Measurements from ENCODE around the gene NDUFB7.
"Not testable (repeated sequence)": the region's sequence is repeated elsewhere in the genome, so short reads cannot be mapped to it uniquely, and the experiment has no call there.

Gene NDUFB7

GRCh38 chr19:14571695-14572490 lies at the start of gene NDUFB7:
TSS of gene NDUFB7 (minus strand) at chr19:14572066. CDS start at chr19:14572000, 66 bp downstream.
- H3K9me3 Mint-ChIP-seq: no peaks in the 10 kb centered on the region
- H3K4me3 Mint-ChIP-seq: peak within 1 kb of the TSS; percentile 96 to 97 (median 97)
- H3K4me1 Mint-ChIP-seq: peaks cover 23% of the 10 kb centered on the region
- peaks cover 17% of the 10 kb centered on the region for H3K36me3 Mint-ChIP-seq (ENCODE audit: low read depth)
- H3K27ac Mint-ChIP-seq: peak within 1 kb of the TSS in 2 of 3 experiments; percentile 85 to 86
- H3K27me3 Mint-ChIP-seq (ENCODE audit: low read depth): no peaks in the 10 kb centered on the region
- TF ChIP-seq CTCF (IDR thresholded peaks at IDR 0.05; ENCODE audit: unreplicated experiment in 3 of 3): peak; percentile 67 to 69 (median 68)

DNA sequence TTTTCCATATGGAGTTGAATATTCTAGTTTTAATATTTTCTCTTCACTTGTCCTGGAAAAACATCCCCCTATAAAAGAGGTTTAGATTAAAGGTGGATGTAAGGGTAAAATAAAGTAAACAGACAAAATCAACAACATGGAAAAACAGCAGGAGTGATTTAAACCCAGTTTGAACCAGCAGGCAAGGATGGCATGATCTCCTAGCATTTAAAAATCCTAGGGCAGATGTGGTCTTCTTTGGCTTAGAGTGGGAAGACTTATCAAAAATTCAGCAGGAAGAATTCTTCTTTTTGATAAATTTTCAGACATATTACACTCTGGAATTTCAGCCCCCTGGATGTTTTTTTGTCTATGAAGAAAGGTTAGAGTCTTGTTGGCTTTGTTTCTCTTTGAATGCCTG lies 47.5 kb upstream of the NDUFB7 start:
- Mint-ChIP-seq H3K27ac (no peak overlapping the region), H3K36me3 (ENCODE audit: low read depth) (no peaks in the 10 kb centered on the region), H3K4me1 (no peaks in the 10 kb centered on the region), H3K27me3 (ENCODE audit: low read depth) (peaks cover 2% of the 10 kb centered on the region), H3K4me3 (no peak overlapping the region), H3K9me3 (peaks cover 22% of the 10 kb centered on the region)
- TF ChIP-seq CTCF (IDR thresholded peaks at IDR 0.05; ENCODE audit: unreplicated experiment in 3 of 3): no peak

- Mint-ChIP-seq H3K9me3 (peaks cover 26% of the 10 kb centered on the region), H3K4me3 (no peak overlapping the region), H3K27me3 (ENCODE audit: low read depth) (peaks cover 5% of the 10 kb centered on the region), H3K4me1 (no peaks in the 10 kb centered on the region), H3K27ac (no peak overlapping the region), H3K36me3 (ENCODE audit: low read depth) (no peaks in the 10 kb centered on the region)
- TF ChIP-seq CTCF (IDR thresholded peaks at IDR 0.05; ENCODE audit: unreplicated experiment in 3 of 3): no peak
These were observed 44.5 kb upstream of the NDUFB7 start for GRCh38 chr19:14616407-14616806.

DNA sequence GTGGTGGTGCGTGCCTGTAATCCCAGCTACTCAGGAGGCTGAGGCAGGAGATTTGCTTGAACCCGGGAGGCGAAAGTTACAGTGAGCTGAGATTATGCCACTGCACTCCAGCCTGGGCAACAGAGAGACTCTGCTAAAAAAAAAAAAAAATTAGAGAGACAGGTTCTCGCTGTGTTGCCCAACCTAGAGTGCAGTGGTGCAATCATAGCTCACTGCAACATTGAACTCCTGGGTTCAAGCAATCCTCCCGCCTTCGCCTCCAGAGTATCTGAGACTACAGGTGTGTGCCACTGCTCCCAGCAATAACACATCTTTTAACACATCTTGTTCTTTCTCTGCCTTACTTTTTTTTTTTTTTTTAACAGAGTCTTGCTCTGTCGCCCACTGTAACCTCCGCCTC lies 43.8 kb upstream of the NDUFB7 start:
- no peak for TF ChIP-seq CTCF (IDR thresholded peaks at IDR 0.05; ENCODE audit: unreplicated experiment in 3 of 3)
- no peak overlapping the region for H3K4me3 Mint-ChIP-seq
- peaks cover 29% of the 10 kb centered on the region for H3K9me3 Mint-ChIP-seq
- peaks cover 5% of the 10 kb centered on the region for H3K27me3 Mint-ChIP-seq (ENCODE audit: low read depth)
- H3K4me1 Mint-ChIP-seq: no peaks in the 10 kb centered on the region
- H3K36me3 Mint-ChIP-seq (ENCODE audit: low read depth): no peaks in the 10 kb centered on the region
- H3K27ac Mint-ChIP-seq: no peak overlapping the region

DNA sequence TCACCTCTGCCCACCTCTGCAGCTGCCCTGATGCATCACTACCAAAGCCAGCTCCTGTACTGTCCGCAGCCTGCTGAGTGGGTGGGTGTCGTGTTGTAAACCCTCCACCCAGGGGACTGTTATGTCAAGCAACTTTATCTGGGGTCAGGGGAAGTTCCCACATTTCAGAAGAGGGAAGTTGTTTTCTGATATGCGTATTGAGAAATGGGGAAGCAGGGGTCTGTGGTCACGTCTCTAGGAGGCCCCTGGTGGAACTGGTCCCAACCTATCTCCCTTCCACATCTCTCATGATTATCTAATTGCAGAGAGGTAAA lies 42.2 kb upstream of the NDUFB7 start:
- Mint-ChIP-seq H3K4me3 (no peak overlapping the region), H3K9me3 (peaks cover 23% of the 10 kb centered on the region), H3K27ac (no peak overlapping the region), H3K36me3 (ENCODE audit: low read depth) (no peaks in the 10 kb centered on the region), H3K4me1 (no peaks in the 10 kb centered on the region), H3K27me3 (ENCODE audit: low read depth) (peaks cover 12% of the 10 kb centered on the region)
- no peak for TF ChIP-seq CTCF (IDR thresholded peaks at IDR 0.05; ENCODE audit: unreplicated experiment in 3 of 3)

GRCh38 chr19:14613399-14614098 lies 41.7 kb upstream of the NDUFB7 start:
- not testable (repeated sequence) for H3K27ac Mint-ChIP-seq; H3K36me3 Mint-ChIP-seq (ENCODE audit: low read depth); H3K4me3 Mint-ChIP-seq; H3K4me1 Mint-ChIP-seq
- peaks cover 12% of the 10 kb centered on the region for H3K27me3 Mint-ChIP-seq (ENCODE audit: low read depth)
- peaks cover 20% of the 10 kb centered on the region for H3K9me3 Mint-ChIP-seq

Data from nephron (organoid).